ENCODE measurements around the gene RIC1. TPM values are rescaled to one million over a fixed set of nuclear protein-coding genes. Genes with fewer than 3 reads are reported as not detected.

RIC1 gene
- total RNA-seq, 1 donor from 2014 or later: 40.7 TPM

DNA sequence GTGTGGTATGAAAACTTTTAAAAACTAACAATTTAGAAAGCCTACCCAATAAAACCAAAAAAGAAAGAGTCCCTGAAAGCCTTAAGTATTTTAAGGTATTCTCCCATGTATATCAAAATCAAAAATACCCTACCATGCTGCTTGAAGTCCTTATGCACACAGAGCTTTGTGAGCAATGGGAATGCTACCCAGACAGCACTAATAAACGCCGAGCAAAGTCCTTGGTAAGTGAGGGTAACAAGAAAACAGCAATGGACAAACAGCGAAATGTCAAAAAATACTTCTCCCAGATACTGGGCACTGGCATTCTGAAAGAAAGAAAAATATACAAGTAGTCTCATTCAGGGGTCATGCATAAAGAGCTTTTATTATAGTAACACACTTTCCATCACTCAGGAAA lies 176.6 kb downstream of the RIC1 start:
- H3K27me3 Mint-ChIP-seq (ENCODE audit: low read depth): no peaks in the 10 kb centered on the region
- H3K4me1 Mint-ChIP-seq (ENCODE audit: low read depth): peaks cover 13% of the 10 kb centered on the region
- no peak for DNase-seq (ENCODE audit: low spot score)
- H3K27ac Mint-ChIP-seq (ENCODE audit: unreplicated experiment): no peak overlapping the region
- H3K36me3 Mint-ChIP-seq (ENCODE audit: low read depth): peaks cover 2% of the 10 kb centered on the region
- no peaks in the 10 kb centered on the region for H3K9me3 Mint-ChIP-seq (ENCODE audit: low read depth)
- TF ChIP-seq CTCF (IDR thresholded peaks at IDR 0.05): no peak
- no peak overlapping the region for H3K4me3 Mint-ChIP-seq (ENCODE audit: unreplicated experiment)

DNA sequence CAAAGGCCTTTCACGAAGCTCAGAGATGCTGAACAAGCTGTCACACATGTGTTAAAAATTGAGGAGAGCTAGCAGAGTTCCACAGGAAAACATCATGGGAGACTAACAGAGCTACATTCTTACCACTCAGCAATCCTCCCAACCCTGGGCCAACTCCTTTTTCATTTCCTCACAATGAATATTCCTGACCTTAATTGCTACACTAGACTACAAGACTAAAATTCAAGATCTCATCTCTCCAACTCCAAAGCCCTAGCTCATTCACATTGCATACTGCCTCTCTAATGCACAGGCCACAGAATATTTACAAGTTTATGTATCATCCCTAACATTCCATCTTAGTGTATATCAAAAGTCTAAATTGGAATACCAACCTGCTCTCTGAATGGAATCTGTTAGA lies 182.8 kb downstream of the RIC1 start:
- DNase-seq (ENCODE audit: low spot score): no peak
- TF ChIP-seq CTCF (IDR thresholded peaks at IDR 0.05): no peak
- Mint-ChIP-seq H3K36me3 (ENCODE audit: low read depth) (peaks cover 6% of the 10 kb centered on the region), H3K4me1 (ENCODE audit: low read depth) (no peaks in the 10 kb centered on the region), H3K27me3 (ENCODE audit: low read depth) (no peaks in the 10 kb centered on the region), H3K9me3 (ENCODE audit: low read depth) (no peaks in the 10 kb centered on the region), H3K27ac (ENCODE audit: unreplicated experiment) (no peak overlapping the region), H3K4me3 (ENCODE audit: unreplicated experiment) (no peak overlapping the region)

DNA sequence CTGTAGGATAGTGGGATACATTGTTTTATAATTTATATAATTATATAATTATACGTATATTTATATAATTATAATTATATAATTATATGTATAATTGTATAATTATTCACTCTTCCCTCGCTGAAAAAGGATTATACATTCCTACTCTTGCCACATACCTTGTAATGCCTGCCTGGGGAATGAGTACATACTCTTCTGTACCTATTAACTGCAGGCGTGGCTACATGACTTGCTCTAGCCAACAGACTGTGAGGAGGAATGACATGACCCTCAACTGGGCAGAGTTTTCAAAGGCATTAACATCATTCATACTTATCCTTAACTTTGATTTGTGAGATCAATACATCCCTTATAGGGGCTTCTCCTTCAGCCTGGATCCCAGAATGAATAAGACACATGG lies 184.9 kb downstream of the RIC1 start:
- Mint-ChIP-seq H3K4me1 (ENCODE audit: low read depth) (peaks cover 4% of the 10 kb centered on the region), H3K27me3 (ENCODE audit: low read depth) (no peaks in the 10 kb centered on the region), H3K4me3 (ENCODE audit: unreplicated experiment) (no peak overlapping the region), H3K36me3 (ENCODE audit: low read depth) (peaks cover 10% of the 10 kb centered on the region), H3K27ac (ENCODE audit: unreplicated experiment) (no peak overlapping the region), H3K9me3 (ENCODE audit: low read depth) (no peaks in the 10 kb centered on the region)
- no peak for DNase-seq (ENCODE audit: low spot score)
- no peak for TF ChIP-seq CTCF (IDR thresholded peaks at IDR 0.05)

DNA sequence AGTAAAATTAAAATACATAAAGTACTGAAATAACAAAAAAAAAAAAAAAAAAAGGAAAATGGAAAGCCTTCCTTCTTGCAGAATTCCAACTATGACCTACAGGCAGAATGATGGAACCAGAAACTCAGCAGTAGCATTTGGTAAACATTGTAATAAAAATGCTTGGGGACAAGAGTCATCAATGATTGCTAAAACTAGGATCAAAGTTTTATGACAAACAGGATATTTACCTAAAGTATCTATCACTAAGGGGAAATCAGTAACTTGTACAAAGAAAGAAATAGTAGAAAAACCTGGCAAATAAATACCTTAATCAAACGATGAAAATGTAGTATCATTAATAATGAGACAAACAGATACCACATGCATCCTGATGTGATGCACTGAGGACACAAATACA lies 186.6 kb downstream of the RIC1 start:
- Mint-ChIP-seq H3K36me3 (ENCODE audit: low read depth) (peaks cover 8% of the 10 kb centered on the region), H3K27me3 (ENCODE audit: low read depth) (no peaks in the 10 kb centered on the region), H3K4me1 (ENCODE audit: low read depth) (peaks cover 4% of the 10 kb centered on the region), H3K4me3 (ENCODE audit: unreplicated experiment) (no peak overlapping the region), H3K27ac (ENCODE audit: unreplicated experiment) (no peak overlapping the region), H3K9me3 (ENCODE audit: low read depth) (no peaks in the 10 kb centered on the region)
- no peak for DNase-seq (ENCODE audit: low spot score)
- TF ChIP-seq CTCF (IDR thresholded peaks at IDR 0.05): no peak

DNA sequence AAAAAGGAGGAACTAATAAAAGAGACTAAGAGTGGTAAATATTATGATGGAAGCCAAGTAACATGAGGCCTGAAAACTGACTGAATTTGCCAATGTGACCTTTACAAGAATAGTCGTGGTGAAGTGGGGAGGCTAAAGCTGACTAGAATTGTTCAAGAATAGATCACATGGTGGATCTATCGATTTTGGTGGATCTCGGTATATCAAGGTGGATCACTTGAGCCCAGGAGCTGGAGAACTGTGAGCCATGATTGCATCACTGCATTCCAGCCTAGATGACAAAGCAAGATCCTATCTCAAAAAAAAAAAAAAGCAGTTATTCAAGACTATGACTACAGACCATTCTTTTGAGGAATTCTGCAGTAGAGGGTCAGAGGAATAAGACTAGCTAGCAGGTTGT lies 189.0 kb downstream of the RIC1 start:
- no peak for DNase-seq (ENCODE audit: low spot score)
- H3K36me3 Mint-ChIP-seq (ENCODE audit: low read depth): peaks cover 5% of the 10 kb centered on the region
- H3K27me3 Mint-ChIP-seq (ENCODE audit: low read depth): no peaks in the 10 kb centered on the region
- H3K4me1 Mint-ChIP-seq (ENCODE audit: low read depth): peaks cover 4% of the 10 kb centered on the region
- H3K27ac Mint-ChIP-seq (ENCODE audit: unreplicated experiment): no peak overlapping the region
- no peak for TF ChIP-seq CTCF (IDR thresholded peaks at IDR 0.05)
- no peaks in the 10 kb centered on the region for H3K9me3 Mint-ChIP-seq (ENCODE audit: low read depth)
- no peak overlapping the region for H3K4me3 Mint-ChIP-seq (ENCODE audit: unreplicated experiment)

Data from chondrocyte (in vitro differentiated cells).